GM12878 (cell line): Measurements from ENCODE around the gene TMEM263. TPM values are rescaled to one million over a fixed set of nuclear protein-coding genes. Genes with fewer than 3 reads are reported as not detected.

Experiments used
- ATAC-seq: fragments of 200-7000 bp; cut with Tn5 transposase; 3 replicates; pipeline ENCODE4 v1.9.1; 2020; ENCODE audit warnings: mild to moderate bottlenecking, moderate library complexity
- BruUV-seq: library from RNA; stranded (reverse); fragments of 400-500 nt; replicated peaks from 2 replicates; lab custom pipeline; 2021; lab: Mats Ljungman, UMichigan
- CTCF ChIA-PET: fragments of 300-600 bp; sonication (Branson Sonifier 250); formaldehyde crosslinking; extraction: SDS; loops from one replicate; lab custom pipeline; 2021; ENCODE audit warnings: inconsistent platforms; lab: Yijun Ruan, JAX
- POLR2A ChIA-PET: fragments of 350-600 bp; formaldehyde crosslinking; extraction: SDS; loops from one replicate; lab custom pipeline; 2021; ENCODE audit warnings: inconsistent platforms; lab: Charles Lee
- RAD21 ChIA-PET: fragments of 300-600 bp; sonication (Branson Sonifier 250); formaldehyde crosslinking; loops from one replicate; lab custom pipeline; 2023; ENCODE audit warnings: antibody characterized with exemption; ENCODE audit not compliant: unreplicated experiment; lab: Charles Lee
- SMC1A ChIA-PET: fragments of 300-600 bp; sonication (Branson Sonifier 250); formaldehyde crosslinking; loops from one replicate; lab custom pipeline; 2023; ENCODE audit not compliant: unreplicated experiment, uncharacterized antibody; lab: Charles Lee
- DNase-seq: peaks from one replicate; pipeline ENCODE4 v3.0.0-alpha.2; 2011; ENCODE audit warnings: low read depth, low spot score
- FAIRE-seq: peaks from 3 replicates; lab custom pipeline; 2011; peaks lifted over from hg19 to GRCh38; lab: Jason Lieb, UNC
- H2AFZ ChIP-seq: 2 replicates; pipeline ENCODE4 v1.6.0; 2011; ENCODE audit warnings: low read depth, low read length, control low read depth; ENCODE audit not compliant: control insufficient read depth
- H3K27ac ChIP-seq: 2 replicates; pipeline ENCODE4 v1.5.1; 2011; ENCODE audit warnings: control low read depth; ENCODE audit not compliant: control insufficient read depth, insufficient read depth
- H3K27me3 ChIP-seq, 2 experiments: replicated peaks in 1 of 2; 2 replicates each; pipeline versions ENCODE4 v1.6.0 to v1.6.1; 2011; ENCODE audit warnings: low read length in 1 of 2; ENCODE audit not compliant: control insufficient read depth in 2 of 2, insufficient read depth in 2 of 2
- H3K36me3 ChIP-seq, 2 experiments: 2 replicates each; pipeline ENCODE4 v1.5.1; 2011; ENCODE audit warnings: low read length in 1 of 2; ENCODE audit not compliant: control insufficient read depth in 2 of 2, insufficient read depth in 2 of 2
- H3K4me1 ChIP-seq: 2 replicates; pipeline ENCODE4 v1.6.1; 2011; ENCODE audit warnings: mild to moderate bottlenecking, low read length, moderate library complexity, mixed read lengths; ENCODE audit not compliant: control insufficient read depth, insufficient read depth
- H3K4me2 ChIP-seq: 2 replicates; pipeline ENCODE4 v1.6.0; 2011; ENCODE audit warnings: control low read depth; ENCODE audit not compliant: control insufficient read depth, insufficient read depth
- H3K4me3 ChIP-seq: fragments of 200-600 bp; sonication (generic); 2 replicates; pipeline ENCODE4 v1.5.1; 2016
- H3K79me2 ChIP-seq: 2 replicates; pipeline ENCODE4 v1.6.0; 2011; ENCODE audit warnings: low read length; ENCODE audit not compliant: control insufficient read depth, insufficient read depth
- H3K9ac ChIP-seq: 2 replicates; pipeline ENCODE4 v1.8.0; 2011; ENCODE audit warnings: low read length, control low read depth, mixed read lengths; ENCODE audit not compliant: control insufficient read depth, insufficient read depth
- H3K9me3 ChIP-seq: replicated peaks from 3 replicates; pipeline ENCODE4 v1.5.1; 2011; ENCODE audit warnings: mild to moderate bottlenecking, low read length; ENCODE audit not compliant: control insufficient read depth, insufficient read depth
- H4K20me1 ChIP-seq: 2 replicates; pipeline ENCODE4 v1.6.0; 2011; ENCODE audit not compliant: control insufficient read depth, insufficient read depth
- ATF2 ChIP-seq: IDR thresholded peaks from 2 replicates; pipeline ENCODE4 v1.6.1; 2012; ENCODE audit warnings: low read length, inconsistent platforms
- SUZ12 ChIP-seq: fragments of 200-600 bp; sonication (generic); IDR thresholded peaks from one replicate; pipeline ENCODE4 v1.6.1; 2018; ENCODE audit warnings: antibody characterized with exemption, mild to moderate bottlenecking; ENCODE audit not compliant: unreplicated experiment
- ZBTB33 ChIP-seq: fragments of 450-650 bp; IDR thresholded peaks from 2 replicates; pipeline ENCODE4 v1.6.1; 2017; ENCODE audit warnings: mild to moderate bottlenecking
- WGBS: methylation state at CpG from one replicate; pipeline ENCODE4 v1.1.6; 2016; ENCODE audit warnings: low lambda C conversion rate; ENCODE audit not compliant: insufficient replicate concordance, insufficient coverage; ENCODE audit errors: missing lambda C conversion rate; 5-methylcytosine and 5-hydroxymethylcytosine counted together
- in situ Hi-C: fragments of 300-500 bp; cut with MboI; formaldehyde crosslinking; loops from 9 replicates; pipeline ENCODE4 v1.14.3; 2018; ENCODE audit warnings: mixed read lengths
- intact Hi-C: fragments of 100-400 bp; cut with micrococcal nuclease; formaldehyde crosslinking; loops from one replicate; pipeline ENCODE4 v1.14.2; 2022; ENCODE audit not compliant: unreplicated experiment
- polyA plus RNA-seq, 11 experiments: library from polyadenylated mRNA; depleted of rRNA in 4 of 11; unstranded in 6 of 11; stranded (reverse) in 5 of 11; fragments of >200 nt; fragmentation: Nextera tagmentation in 4 of 11; fragmentation: Illumina TruSeq in 1 of 11; extraction: Ambion mirVana in 4 of 11; extraction: Trizol in 1 of 11; gene quantifications; 1 replicate in 1 of 11; 2 replicates in 10 of 11; pipeline versions ENCODE4 v1.2.1 to v1.2.3, GENCODE V29; 2011 to 2016; ENCODE audit warnings: inconsistent platforms in 2 of 11, missing spikeins in 2 of 11, low read depth in 1 of 11
- total RNA-seq, 4 experiments: library from RNA; depleted of rRNA in 3 of 4; stranded (reverse); fragments of >200 nt in 3 of 4; fragmentation: Illumina TruSeq in 1 of 4; extraction: Trizol in 1 of 4; gene quantifications; 2 replicates each; pipeline versions ENCODE4 v1.2.1 to v1.2.3, GENCODE V29; 2013 to 2021
- TF ChIP-seq, protein P1 (sequence below): fragments of 450-650 bp; IDR thresholded peaks from 2 replicates; pipeline ENCODE4 v1.6.1; 2017; ENCODE audit warnings: mild to moderate bottlenecking, moderate library complexity
- TF ChIP-seq, protein P2 (sequence below): fragments of 450-650 bp; IDR thresholded peaks from 2 replicates; pipeline ENCODE4 v1.6.1; 2016; ENCODE audit warnings: mild to moderate bottlenecking
- TF ChIP-seq, protein P3 (sequence below): fragments of 450-650 bp; IDR thresholded peaks from 2 replicates; pipeline ENCODE4 v1.6.1; 2016; ENCODE audit warnings: mild to moderate bottlenecking

The TMEM263 gene
- total and polyA plus RNA-seq, 10 of the 15 experiments (the other 5 are each of a cell fraction or from before 2014, with no cell fraction given): 15.4 to 41.3 (median 27.6) TPM

DNA sequence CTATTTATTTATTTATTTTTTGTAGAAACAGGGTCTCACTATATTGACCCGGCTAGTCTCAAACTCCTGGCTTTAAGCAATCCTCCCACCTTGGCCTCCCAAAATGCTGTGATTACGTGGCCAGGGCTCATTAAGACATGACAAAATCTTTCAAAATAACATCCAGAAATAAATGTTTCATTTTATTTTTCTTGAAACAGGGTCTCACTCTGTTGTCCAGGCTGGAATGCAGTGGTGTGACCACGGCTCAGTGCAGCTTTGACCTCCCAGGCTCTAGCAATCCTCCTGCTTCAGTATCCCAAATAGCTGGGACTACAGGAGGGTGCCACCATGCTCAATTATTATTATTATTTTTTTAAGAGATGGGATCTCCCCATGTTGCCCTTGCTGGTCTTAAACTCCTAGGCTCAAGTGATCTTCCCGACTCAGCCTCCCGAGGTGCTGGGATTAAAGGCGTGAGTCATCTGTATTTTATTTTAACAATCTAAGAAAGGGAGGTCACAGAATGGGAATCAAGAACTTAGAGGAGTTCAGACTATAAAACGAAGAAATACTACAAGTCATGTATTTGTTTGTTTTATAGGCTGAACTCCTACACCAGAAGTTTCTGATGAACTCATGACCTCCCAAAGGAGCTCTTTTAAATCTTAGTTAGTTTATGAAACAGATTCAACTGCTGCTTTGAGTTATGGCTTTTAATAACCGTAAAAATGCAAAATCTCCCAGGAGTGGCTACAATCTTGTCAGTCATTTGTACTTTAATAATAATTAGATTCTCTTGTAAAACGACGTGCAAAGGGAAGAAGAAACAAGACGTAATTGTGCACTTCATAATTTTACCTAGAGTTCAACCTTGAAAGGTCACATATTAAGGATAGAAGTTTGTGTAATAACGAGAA is 2.1 kb upstream of the TMEM263 start (continued):
- no peak for TF ChIP-seq ZBTB33
- TF ChIP-seq ATF2: no peak

DNA sequence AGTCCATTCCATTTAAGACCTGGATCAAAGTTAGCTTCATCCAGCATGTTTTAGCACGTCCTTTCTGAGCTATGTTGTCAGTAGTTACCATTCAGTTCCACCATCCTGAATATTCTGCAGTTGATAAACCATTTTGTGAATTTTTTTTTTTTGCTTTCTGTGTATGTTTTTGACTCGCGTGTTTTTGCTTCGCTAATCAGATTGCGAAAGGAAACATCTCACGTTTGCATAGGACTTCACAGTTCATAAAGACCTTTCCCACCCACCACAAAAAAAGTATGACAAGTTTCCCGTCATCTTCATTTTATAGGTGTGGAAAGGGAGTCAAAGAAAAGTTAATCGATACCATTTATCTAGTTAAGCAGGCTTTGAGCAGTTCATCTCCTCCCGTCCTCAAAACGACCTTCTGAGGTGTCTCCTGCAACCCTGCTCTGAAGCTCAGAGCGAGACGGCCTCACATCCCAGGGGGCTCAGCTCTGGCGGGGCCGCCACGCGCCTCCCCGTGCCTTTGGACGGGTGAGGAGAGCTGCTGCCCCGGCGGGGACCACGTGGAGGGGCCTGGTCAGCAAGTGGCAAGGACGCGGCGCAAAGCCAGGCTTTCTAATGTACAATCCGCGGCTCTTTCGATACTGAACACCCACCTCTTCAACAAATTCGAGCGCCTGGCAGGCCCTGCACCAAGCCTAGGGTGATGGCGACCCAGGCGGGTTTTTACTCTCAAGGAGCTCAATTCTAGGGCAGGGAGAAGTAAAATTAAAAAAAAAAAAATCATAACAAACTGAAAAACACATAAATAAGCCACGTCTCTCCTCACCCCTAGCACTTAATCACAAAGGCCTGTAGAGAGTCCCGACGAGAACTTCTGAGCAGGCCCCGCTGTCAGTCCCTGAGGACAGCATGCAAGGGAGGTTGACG is 988 bp upstream of the TMEM263 start:
- DNase-seq (no peak), ATAC-seq (peak; percentile 15), FAIRE-seq (no peak)
- Histone ChIP-seq H3K36me3 (no peaks in the 10 kb centered on the region), H3K4me3 (peak overlapping the region; percentile 70; the same call in 1 of the 2 replicates), H2AFZ (peak overlapping the region; percentile 95), H3K9me3 (no peaks in the 10 kb centered on the region), H3K27me3 (no peaks in the 10 kb centered on the region), H3K27ac (peak overlapping the region; percentile 40; the same call in 1 of the 2 replicates), H3K9ac (peak overlapping the region; percentile 28; the same call in 1 of the 2 replicates), H3K4me2 (peak overlapping the region; percentile 49), H3K4me1 (peaks cover 4% of the 10 kb centered on the region; the same call in 1 of the 2 replicates), H3K79me2 (peaks cover 35% of the 10 kb centered on the region), H4K20me1 (no peaks in the 10 kb centered on the region)
- intact Hi-C loops: no loop called here
- in situ Hi-C loops: no loop called here
- ChIA-PET CTCF (interaction anchor here (1.0 to 2.0 kb wide), 3 partner anchors 15 to 29 kb away, joined by 3 to 6 read pairs (median 3); no protein-coding TSS in a partner anchor), POLR2A (interaction anchor here (1.1 to 2.0 kb wide), 2 partner anchors 23 to 32 kb away, joined by 3 to 12 read pairs; partner anchors contain the start of gene MTERF2), SMC1A (interaction anchor here (0.6 to 2.2 kb wide), 6 partner anchors 32 to 614 kb away, joined by 3 to 8 read pairs (median 3); partner anchors contain the start of gene MTERF2), RAD21 (no interaction called here)
- BruUV-seq: TSS peak; percentile 93
- 78% methylated on average over 36 of the region's 36 CpGs for WGBS
- TF ChIP-seq SUZ12: no peak
- TF ChIP-seq, protein P1, sequence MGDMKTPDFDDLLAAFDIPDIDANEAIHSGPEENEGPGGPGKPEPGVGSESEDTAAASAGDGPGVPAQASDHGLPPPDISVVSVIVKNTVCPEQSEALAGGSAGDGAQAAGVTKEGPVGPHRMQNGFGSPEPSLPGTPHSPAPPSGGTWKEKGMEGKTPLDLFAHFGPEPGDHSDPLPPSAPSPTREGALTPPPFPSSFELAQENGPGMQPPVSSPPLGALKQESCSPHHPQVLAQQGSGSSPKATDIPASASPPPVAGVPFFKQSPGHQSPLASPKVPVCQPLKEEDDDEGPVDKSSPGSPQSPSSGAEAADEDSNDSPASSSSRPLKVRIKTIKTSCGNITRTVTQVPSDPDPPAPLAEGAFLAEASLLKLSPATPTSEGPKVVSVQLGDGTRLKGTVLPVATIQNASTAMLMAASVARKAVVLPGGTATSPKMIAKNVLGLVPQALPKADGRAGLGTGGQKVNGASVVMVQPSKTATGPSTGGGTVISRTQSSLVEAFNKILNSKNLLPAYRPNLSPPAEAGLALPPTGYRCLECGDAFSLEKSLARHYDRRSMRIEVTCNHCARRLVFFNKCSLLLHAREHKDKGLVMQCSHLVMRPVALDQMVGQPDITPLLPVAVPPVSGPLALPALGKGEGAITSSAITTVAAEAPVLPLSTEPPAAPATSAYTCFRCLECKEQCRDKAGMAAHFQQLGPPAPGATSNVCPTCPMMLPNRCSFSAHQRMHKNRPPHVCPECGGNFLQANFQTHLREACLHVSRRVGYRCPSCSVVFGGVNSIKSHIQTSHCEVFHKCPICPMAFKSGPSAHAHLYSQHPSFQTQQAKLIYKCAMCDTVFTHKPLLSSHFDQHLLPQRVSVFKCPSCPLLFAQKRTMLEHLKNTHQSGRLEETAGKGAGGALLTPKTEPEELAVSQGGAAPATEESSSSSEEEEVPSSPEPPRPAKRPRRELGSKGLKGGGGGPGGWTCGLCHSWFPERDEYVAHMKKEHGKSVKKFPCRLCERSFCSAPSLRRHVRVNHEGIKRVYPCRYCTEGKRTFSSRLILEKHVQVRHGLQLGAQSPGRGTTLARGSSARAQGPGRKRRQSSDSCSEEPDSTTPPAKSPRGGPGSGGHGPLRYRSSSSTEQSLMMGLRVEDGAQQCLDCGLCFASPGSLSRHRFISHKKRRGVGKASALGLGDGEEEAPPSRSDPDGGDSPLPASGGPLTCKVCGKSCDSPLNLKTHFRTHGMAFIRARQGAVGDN: no peak
- TF ChIP-seq, protein P2, sequence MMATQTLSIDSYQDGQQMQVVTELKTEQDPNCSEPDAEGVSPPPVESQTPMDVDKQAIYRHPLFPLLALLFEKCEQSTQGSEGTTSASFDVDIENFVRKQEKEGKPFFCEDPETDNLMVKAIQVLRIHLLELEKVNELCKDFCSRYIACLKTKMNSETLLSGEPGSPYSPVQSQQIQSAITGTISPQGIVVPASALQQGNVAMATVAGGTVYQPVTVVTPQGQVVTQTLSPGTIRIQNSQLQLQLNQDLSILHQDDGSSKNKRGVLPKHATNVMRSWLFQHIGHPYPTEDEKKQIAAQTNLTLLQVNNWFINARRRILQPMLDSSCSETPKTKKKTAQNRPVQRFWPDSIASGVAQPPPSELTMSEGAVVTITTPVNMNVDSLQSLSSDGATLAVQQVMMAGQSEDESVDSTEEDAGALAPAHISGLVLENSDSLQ: 0 out of 2 replicates have a peak, but pooled peaks have one; percentile 26
- TF ChIP-seq, protein P3, sequence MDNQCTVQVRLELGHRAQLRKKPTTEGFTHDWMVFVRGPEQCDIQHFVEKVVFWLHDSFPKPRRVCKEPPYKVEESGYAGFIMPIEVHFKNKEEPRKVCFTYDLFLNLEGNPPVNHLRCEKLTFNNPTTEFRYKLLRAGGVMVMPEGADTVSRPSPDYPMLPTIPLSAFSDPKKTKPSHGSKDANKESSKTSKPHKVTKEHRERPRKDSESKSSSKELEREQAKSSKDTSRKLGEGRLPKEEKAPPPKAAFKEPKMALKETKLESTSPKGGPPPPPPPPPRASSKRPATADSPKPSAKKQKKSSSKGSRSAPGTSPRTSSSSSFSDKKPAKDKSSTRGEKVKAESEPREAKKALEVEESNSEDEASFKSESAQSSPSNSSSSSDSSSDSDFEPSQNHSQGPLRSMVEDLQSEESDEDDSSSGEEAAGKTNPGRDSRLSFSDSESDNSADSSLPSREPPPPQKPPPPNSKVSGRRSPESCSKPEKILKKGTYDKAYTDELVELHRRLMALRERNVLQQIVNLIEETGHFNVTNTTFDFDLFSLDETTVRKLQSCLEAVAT: peak; percentile 86
